Smooth muscle cell (in vitro differentiated cells): ENCODE data around the gene STXBP1. TPM values are rescaled to one million over a fixed set of nuclear protein-coding genes. Genes with fewer than 3 reads are reported as not detected.
"Not testable (repeated sequence)": the region's sequence is repeated elsewhere in the genome, so short reads cannot be mapped to it uniquely, and the experiment has no call there.

ENCODE experiments used
- DNase-seq: peaks from one replicate; lab custom pipeline; 2025; ENCODE audit not compliant: unreplicated experiment; lab: John Stamatoyannopoulos, UW
- H2AFZ ChIP-seq: fragments of 200-600 bp; sonication (generic); 2 replicates; pipeline ENCODE4 v1.6.0; 2016; ENCODE audit warnings: antibody characterized with exemption, low read depth, mild to moderate bottlenecking
- H3F3A ChIP-seq: fragments of 200-600 bp; sonication (generic); 2 replicates; pipeline ENCODE4 v1.6.0; 2017; ENCODE audit warnings: antibody characterized with exemption, low read depth
- H3K27ac ChIP-seq: fragments of 200-600 bp; sonication (generic); 2 replicates; pipeline ENCODE4 v1.5.1; 2016; ENCODE audit warnings: low read depth, mild to moderate bottlenecking
- H3K27me3 ChIP-seq: fragments of 200-600 bp; sonication (generic); 2 replicates; pipeline ENCODE4 v1.6.1; 2016; ENCODE audit warnings: low read depth, mild to moderate bottlenecking
- H3K36me3 ChIP-seq: fragments of 200-600 bp; sonication (generic); 2 replicates; pipeline ENCODE4 v1.5.1; 2016; ENCODE audit warnings: low read depth
- H3K4me1 ChIP-seq: fragments of 200-600 bp; sonication (generic); 2 replicates; pipeline ENCODE4 v1.5.1; 2016; ENCODE audit warnings: low read depth
- H3K4me2 ChIP-seq: fragments of 200-600 bp; sonication (generic); 2 replicates; pipeline ENCODE4 v1.6.0; 2016; ENCODE audit warnings: mild to moderate bottlenecking
- H3K4me3 ChIP-seq: fragments of 200-600 bp; sonication (generic); 2 replicates; pipeline ENCODE4 v1.5.1; 2016; ENCODE audit warnings: mild to moderate bottlenecking
- H3K79me2 ChIP-seq: fragments of 200-600 bp; sonication (generic); 2 replicates; pipeline ENCODE4 v1.6.0; 2016; ENCODE audit warnings: low read depth, mild to moderate bottlenecking
- H3K9ac ChIP-seq: fragments of 200-600 bp; sonication (generic); 2 replicates; pipeline ENCODE4 v1.6.0; 2016; ENCODE audit warnings: low read depth
- H3K9me3 ChIP-seq: fragments of 200-600 bp; sonication (generic); replicated peaks from 2 replicates; pipeline ENCODE4 v1.5.1; 2016; ENCODE audit warnings: low read depth
- H4K20me1 ChIP-seq: fragments of 200-600 bp; sonication (generic); 2 replicates; pipeline ENCODE4 v1.6.0; 2016; ENCODE audit warnings: low read depth
- WGBS: methylation state at CpG from one replicate; pipeline ENCODE4 v1.1.7; 2016; ENCODE audit warnings: low lambda C conversion rate; 5-methylcytosine and 5-hydroxymethylcytosine counted together
- polyA plus RNA-seq: library from polyadenylated mRNA; unstranded; fragments of >200 nt; fragmentation: Nextera tagmentation; extraction: Ambion mirVana; gene quantifications from 2 replicates; pipeline ENCODE4 v1.2.1, GENCODE V29; 2016
- total RNA-seq: library from RNA; depleted of rRNA; stranded (reverse); fragments of >200 nt; gene quantifications from 2 replicates; pipeline ENCODE4 v1.2.3, GENCODE V29; 2014
- TF ChIP-seq, protein P1 (sequence below): fragments of 200-600 bp; sonication (generic); IDR thresholded peaks from 2 replicates; pipeline ENCODE4 v1.5.1; 2017; ENCODE audit warnings: borderline replicate concordance, mild to moderate bottlenecking, antibody characterized with exemption; ENCODE audit not compliant: insufficient read depth, poor library complexity, severe bottlenecking

Gene STXBP1
- total and polyA plus RNA-seq, 2 experiments from 2014 or later: 22.4 to 22.8 TPM

DNA sequence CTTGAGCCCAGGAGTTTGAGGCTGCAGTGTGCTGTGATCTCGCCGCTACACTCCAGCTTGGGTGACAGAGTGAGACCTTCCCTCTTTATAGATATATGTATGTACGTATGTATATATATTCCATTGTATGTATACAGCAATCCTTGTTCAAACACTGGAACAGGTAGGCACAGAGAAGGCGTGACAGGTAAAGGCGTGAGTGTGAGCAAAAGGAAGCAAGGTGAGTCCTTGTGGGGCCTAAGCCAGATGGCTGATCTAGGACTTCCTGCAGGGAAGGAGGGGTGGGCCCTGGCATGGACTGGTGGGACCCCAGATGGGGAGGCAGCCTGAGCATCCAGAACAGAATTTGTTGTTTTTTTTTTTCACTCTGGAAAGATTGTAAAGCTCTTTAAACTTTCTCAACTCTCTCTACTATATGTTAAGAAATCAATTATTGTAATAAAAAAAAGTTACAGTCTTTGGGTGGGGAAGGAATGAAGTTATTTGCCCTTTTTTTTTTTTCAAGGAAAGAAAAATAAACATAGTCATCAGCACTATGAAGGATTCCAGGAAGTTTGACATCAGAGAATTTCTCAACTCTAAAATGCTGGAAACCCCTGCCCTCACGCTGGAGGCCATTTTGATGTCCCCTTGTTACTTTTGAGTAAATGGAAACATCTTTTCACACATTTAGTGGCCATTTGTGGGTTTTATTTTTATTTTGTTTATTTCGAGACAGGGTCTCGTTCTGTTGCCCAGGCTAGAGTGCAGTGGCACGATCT is 38.9 kb upstream of the STXBP1 start:
- no peak overlapping the region for H3K4me3 ChIP-seq
- peak overlapping the region; percentile 66 for H3K9ac ChIP-seq
- no peak for DNase-seq
- peak overlapping the region; percentile 91 for H3K27ac ChIP-seq
- peaks cover 6% of the 10 kb centered on the region for H3K79me2 ChIP-seq
- TF ChIP-seq, protein P1, sequence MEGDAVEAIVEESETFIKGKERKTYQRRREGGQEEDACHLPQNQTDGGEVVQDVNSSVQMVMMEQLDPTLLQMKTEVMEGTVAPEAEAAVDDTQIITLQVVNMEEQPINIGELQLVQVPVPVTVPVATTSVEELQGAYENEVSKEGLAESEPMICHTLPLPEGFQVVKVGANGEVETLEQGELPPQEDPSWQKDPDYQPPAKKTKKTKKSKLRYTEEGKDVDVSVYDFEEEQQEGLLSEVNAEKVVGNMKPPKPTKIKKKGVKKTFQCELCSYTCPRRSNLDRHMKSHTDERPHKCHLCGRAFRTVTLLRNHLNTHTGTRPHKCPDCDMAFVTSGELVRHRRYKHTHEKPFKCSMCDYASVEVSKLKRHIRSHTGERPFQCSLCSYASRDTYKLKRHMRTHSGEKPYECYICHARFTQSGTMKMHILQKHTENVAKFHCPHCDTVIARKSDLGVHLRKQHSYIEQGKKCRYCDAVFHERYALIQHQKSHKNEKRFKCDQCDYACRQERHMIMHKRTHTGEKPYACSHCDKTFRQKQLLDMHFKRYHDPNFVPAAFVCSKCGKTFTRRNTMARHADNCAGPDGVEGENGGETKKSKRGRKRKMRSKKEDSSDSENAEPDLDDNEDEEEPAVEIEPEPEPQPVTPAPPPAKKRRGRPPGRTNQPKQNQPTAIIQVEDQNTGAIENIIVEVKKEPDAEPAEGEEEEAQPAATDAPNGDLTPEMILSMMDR: no peak
- WGBS: 87% methylated on average over 9 of the region's 9 CpGs
- H3K4me2 ChIP-seq: peak overlapping the region; percentile 40
- H3K27me3 ChIP-seq: no peaks in the 10 kb centered on the region
- H3K4me1 ChIP-seq: peaks cover 17% of the 10 kb centered on the region
- H4K20me1 ChIP-seq: peaks cover under 1% of the 10 kb centered on the region
- no peaks in the 10 kb centered on the region for H3K9me3 ChIP-seq
- no peak overlapping the region for H2AFZ ChIP-seq
- no peaks in the 10 kb centered on the region for H3K36me3 ChIP-seq
- H3F3A ChIP-seq: peaks cover 10% of the 10 kb centered on the region

DNA sequence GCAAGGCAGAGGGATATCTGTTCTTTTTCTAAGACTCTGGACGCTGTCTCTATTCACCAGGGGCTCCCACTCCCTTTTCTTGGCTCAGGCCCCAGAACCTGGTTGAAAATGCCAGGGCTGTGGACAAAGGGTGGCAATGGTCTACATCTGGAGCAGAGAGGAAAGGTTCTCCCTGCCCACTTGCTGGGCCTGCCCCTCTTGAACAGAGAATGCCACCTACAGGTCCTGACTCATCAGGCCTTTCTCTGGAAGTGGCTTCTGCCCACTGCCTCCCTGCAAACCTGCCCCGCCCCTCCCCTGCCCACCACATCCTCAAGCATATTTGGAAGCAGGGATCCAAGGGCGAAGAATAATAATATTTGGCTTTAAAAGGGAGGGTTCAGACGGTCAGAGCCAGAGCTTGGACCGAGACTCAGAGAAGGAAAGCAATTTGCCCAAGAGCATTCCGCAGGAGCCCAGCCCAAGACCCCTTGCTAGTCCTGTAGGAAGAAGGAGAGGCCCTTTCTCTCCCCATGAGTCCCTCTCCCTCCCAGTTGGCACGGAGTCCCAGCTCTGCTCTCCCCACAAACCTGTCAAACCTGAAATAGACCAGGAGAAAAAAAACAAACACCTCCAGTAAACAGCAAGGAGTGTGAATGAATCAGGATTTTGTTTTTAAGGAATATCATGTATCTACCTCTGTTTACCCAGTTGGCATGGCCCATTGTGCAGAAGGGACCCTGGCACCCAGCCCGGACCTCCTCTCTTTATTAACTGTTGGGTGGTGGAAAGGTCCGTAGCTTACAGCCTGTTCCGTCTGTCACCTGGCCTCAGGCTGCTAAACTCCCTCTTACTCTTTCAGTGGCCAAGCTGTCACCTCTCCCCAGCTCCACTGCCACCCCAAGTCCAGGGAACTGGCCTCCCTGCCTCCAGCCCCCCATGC is 37.7 kb upstream of the STXBP1 start:
- H3K27ac ChIP-seq: peak overlapping the region; percentile 91
- TF ChIP-seq, protein P1: no peak
- no peaks in the 10 kb centered on the region for H3K27me3 ChIP-seq
- H2AFZ ChIP-seq: no peak overlapping the region
- H3K9me3 ChIP-seq: no peaks in the 10 kb centered on the region
- H3K79me2 ChIP-seq: no peaks in the 10 kb centered on the region
- H3K4me3 ChIP-seq: no peak overlapping the region
- WGBS: 43% methylated on average over 10 of the region's 10 CpGs
- H4K20me1 ChIP-seq: no peaks in the 10 kb centered on the region
- no peaks in the 10 kb centered on the region for H3K36me3 ChIP-seq
- no peak for DNase-seq
- peak overlapping the region; percentile 62 for H3K4me2 ChIP-seq
- peaks cover 10% of the 10 kb centered on the region for H3F3A ChIP-seq
- H3K9ac ChIP-seq: peak overlapping the region; percentile 66
- H3K4me1 ChIP-seq: peaks cover 20% of the 10 kb centered on the region

DNA sequence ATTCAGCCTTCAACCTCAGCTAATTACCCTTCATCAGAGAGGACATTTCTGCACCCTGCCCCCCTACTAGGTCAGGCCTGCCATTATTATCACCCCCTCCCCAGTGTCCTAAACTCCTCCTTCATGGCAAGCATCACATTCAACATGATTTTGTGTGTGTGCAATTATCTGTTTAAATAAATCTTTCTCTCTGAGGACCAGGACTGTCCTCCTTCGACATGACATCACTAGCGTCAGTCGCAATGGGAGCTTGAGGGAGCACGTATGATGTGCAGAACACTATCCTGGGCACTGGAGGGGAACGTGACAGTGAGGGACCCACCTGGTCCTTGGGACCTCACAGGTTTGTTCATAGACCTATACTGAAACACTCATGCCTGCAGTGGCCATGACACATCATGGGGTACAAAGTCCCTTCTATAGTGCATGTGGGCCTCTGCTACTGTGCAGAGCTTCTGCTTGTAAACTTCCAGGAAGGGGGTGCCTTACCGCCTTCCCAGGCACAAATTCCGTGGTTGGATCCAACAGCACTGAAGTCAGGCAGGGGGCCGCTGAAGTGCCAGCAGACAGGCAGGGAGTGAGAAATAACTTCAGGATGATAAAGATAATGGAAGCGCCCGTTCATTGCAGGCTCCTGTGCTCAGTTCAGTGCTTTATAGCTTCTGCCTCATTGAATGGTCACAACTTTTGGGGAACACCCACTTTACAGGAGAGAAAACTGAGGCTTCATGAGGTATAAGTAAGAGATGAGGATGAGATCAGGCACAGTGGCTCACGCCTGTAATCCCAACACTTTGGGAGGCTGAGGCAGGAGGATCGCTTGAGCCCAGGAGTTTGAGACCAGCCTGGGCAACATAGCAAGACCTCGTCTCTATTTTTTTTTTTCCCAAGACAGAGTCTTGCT is 36.0 kb upstream of the STXBP1 start:
- TF ChIP-seq, protein P1: no peak
- Histone ChIP-seq H2AFZ (no peak overlapping the region), H3K4me2 (no peak overlapping the region), H3K27ac (no peak overlapping the region), H3K27me3 (no peaks in the 10 kb centered on the region), H3K79me2 (no peaks in the 10 kb centered on the region), H3K36me3 (no peaks in the 10 kb centered on the region), H3K4me3 (no peak overlapping the region), H3K9me3 (no peaks in the 10 kb centered on the region), H3K4me1 (peaks cover 16% of the 10 kb centered on the region), H3K9ac (no peak overlapping the region), H3F3A (peaks cover 10% of the 10 kb centered on the region), H4K20me1 (no peaks in the 10 kb centered on the region)
- WGBS: 75% methylated on average over 13 of the region's 13 CpGs
- DNase-seq: no peak

DNA sequence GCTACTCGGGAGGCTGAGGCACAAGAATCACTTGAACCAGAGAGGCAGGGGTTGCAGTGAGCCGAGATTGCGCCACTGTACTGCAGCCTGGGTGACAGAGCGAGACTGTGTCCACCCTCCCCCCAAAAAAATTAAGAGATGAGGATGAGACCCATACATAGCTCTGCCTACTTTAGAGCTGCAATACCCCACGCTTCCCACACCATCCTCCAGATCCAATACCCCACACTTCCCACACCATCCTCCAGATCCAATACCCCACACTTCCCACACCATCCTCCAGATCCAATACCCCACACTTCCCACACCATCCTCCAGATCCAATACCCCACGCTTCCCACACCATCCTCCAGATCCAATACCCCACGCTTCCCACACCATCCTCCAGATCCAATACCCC is 34.9 kb upstream of the STXBP1 start:
- not testable (repeated sequence) for H3K4me2 ChIP-seq, H2AFZ ChIP-seq
- peaks cover 16% of the 10 kb centered on the region for H3K4me1 ChIP-seq

More for the DNA sequence above, 34.9 kb upstream of the STXBP1 start:
- not testable (repeated sequence) for H3K79me2 ChIP-seq, H3K4me3 ChIP-seq, H3K27ac ChIP-seq, H3K27me3 ChIP-seq, DNase-seq, H3K9ac ChIP-seq, H3K9me3 ChIP-seq, H3K36me3 ChIP-seq, H4K20me1 ChIP-seq
- 96% methylated on average over 5 of the region's 7 CpGs for WGBS
- H3F3A ChIP-seq: peaks cover 10% of the 10 kb centered on the region
